HT1080 (cell line): ENCODE results near the gene KRT34. TPM values are rescaled to one million over a fixed set of nuclear protein-coding genes. Genes with fewer than 3 reads are reported as not detected.
"Not testable (repeated sequence)": the region's sequence is repeated elsewhere in the genome, so short reads cannot be mapped to it uniquely, and the experiment has no call there.

Experiments used
- DNase-seq: peaks from one replicate; pipeline ENCODE4 v3.0.0-alpha.2; 2015; ENCODE audit warnings: low read depth
- total RNA-seq: library from RNA; depleted of rRNA; stranded (reverse); fragments of >200 nt; shearing (Covaris generic); gene quantifications from 2 replicates; pipeline ENCODE4 v1.2.3, GENCODE V29; 2014

Gene KRT34
- total RNA-seq, 1 experiment from 2014 or later = 1.2 TPM

GRCh38 chr17:41404024-41404671, 22.0 kb upstream of the KRT34 start:
- DNase-seq = peak; percentile 98

- peak; percentile 78 for DNase-seq
Observed at GRCh38 chr17:41403404-41404023, 21.4 kb upstream of the KRT34 start.

- DNase-seq = no peak
Observed at GRCh38 chr17:41402161-41402560, 20.1 kb upstream of the KRT34 start.

- DNase-seq = no peak
Observed at GRCh38 chr17:41396996-41397660, 15.0 kb upstream of the KRT34 start, which contains the start of gene KRT31. TSS of gene KRT31 (minus strand) at chr17:41397608. CDS start at chr17:41397539, 69 bp downstream.

GRCh38 chr17:41396340-41396739, 14.2 kb upstream of the KRT34 start:
- DNase-seq = no peak

- no peak for DNase-seq
Observed at GRCh38 chr17:41395611-41396010, 13.5 kb upstream of the KRT34 start.

- not testable (repeated sequence) for DNase-seq
Observed at GRCh38 chr17:41395044-41395443, 12.9 kb upstream of the KRT34 start.

GRCh38 chr17:41394254-41394996, 12.3 kb upstream of the KRT34 start:
- DNase-seq = no peak

GRCh38 chr17:41393826-41394225, 11.7 kb upstream of the KRT34 start:
- DNase-seq = no peak

GRCh38 chr17:41393294-41393693, 11.2 kb upstream of the KRT34 start:
- DNase-seq = no peak

- DNase-seq = peak; percentile 29
Observed at GRCh38 chr17:41392278-41392677, 10.2 kb upstream of the KRT34 start.

- no peak for DNase-seq
Observed at GRCh38 chr17:41391535-41391934, 9.4 kb upstream of the KRT34 start.

- DNase-seq = no peak
Observed at GRCh38 chr17:41390411-41390938, 8.4 kb upstream of the KRT34 start.

- no peak for DNase-seq
Observed at GRCh38 chr17:41387670-41388069, 5.6 kb upstream of the KRT34 start.

- DNase-seq = no peak
Observed at GRCh38 chr17:41386227-41386626, 4.1 kb upstream of the KRT34 start.

- DNase-seq = no peak
Observed at GRCh38 chr17:41383690-41384089, 1.6 kb upstream of the KRT34 start.

- DNase-seq = no peak
Observed at GRCh38 chr17:41382394-41382793, 288 bp upstream of the KRT34 start.

- peak; percentile 95 for DNase-seq
Observed at GRCh38 chr17:41380091-41380490, 2.0 kb downstream of the KRT34 start.

- peak; percentile 21 for DNase-seq
Observed at GRCh38 chr17:41377546-41377945, 4.6 kb downstream of the KRT34 start.

GRCh38 chr17:41369713-41370112, 12.4 kb downstream of the KRT34 start, which contains the start of gene KRT33B:
TSS of gene KRT33B (minus strand) at chr17:41369813. CDS start at chr17:41369750, 63 bp downstream.
- no peak for DNase-seq

- no peak for DNase-seq
Observed at GRCh38 chr17:41369023-41369422, 13.1 kb downstream of the KRT34 start.
